ENCODE measurements around the gene SP4.
A peak's percentile ranks its signal among the peaks of the same experiment; 100 is the strongest.

- TF ChIP-seq CTCF (IDR thresholded peaks at IDR 0.05): peak in 1 of 4 experiments; percentile 8
- no peak for TF ChIP-seq EP300 (IDR thresholded peaks at IDR 0.05)
- no peak for TF ChIP-seq POLR2A (IDR thresholded peaks at IDR 0.05)
- no peak for TF ChIP-seq POLR2AphosphoS5 (IDR thresholded peaks at IDR 0.05)
These were observed 717 bp downstream of the SP4 start for GRCh38 chr7:21428659-21428941.

Measured in gastroesophageal sphincter (tissue), 3 donors.